Natural killer cell treated with Interleukin-12 subunit alpha and Interleukin-12 subunit beta and Interleukin-15 and Interleukin-18, amount 100 ng/mL, for 72 hours (primary cell): ENCODE results near the gene UNC5CL. TPM values are rescaled to one million over a fixed set of nuclear protein-coding genes. Genes with fewer than 3 reads are reported as not detected.

Experiments used
- ATAC-seq, 2 donors: fragments of 150-1000 bp; cut with Tn5 transposase in 1 of 2; sonication (Bioruptor Pico), chemical (Tn5 transposase) in 1 of 2; 2 replicates each; pipeline ENCODE4 v1.10.0; 2021
- DNase-seq: peaks from one replicate; pipeline ENCODE4 v3.0.0; 2022; ENCODE audit warnings: low spot score
- H3K27ac Mint-ChIP-seq, 2 donors: 1 replicate in 1 of 2; 2 replicates in 1 of 2; pipeline ENCODE4 v1.8.0; 2022; ENCODE audit warnings: mixed read lengths in 2 of 2, mild to moderate bottlenecking in 1 of 2, moderate library complexity in 1 of 2
- H3K27me3 Mint-ChIP-seq, 2 donors: 1 replicate in 1 of 2; 2 replicates in 1 of 2; pipeline ENCODE4 v1.8.0; 2022; ENCODE audit warnings: mixed read lengths in 2 of 2
- H3K36me3 Mint-ChIP-seq: one replicate; pipeline ENCODE4 v1.8.0; 2022; ENCODE audit warnings: mixed read lengths
- H3K4me1 Mint-ChIP-seq, 2 donors: 1 replicate in 1 of 2; 2 replicates in 1 of 2; pipeline ENCODE4 v1.8.0; 2022; ENCODE audit warnings: low read depth in 2 of 2, mixed read lengths in 2 of 2, mild to moderate bottlenecking in 1 of 2
- H3K4me3 Mint-ChIP-seq: one replicate; pipeline ENCODE4 v1.8.0; 2022; ENCODE audit warnings: mixed read lengths
- H3K9me3 Mint-ChIP-seq: 2 replicates; pipeline ENCODE4 v1.8.0; 2022; ENCODE audit warnings: mixed read lengths
- total RNA-seq, 2 donors: library from RNA; stranded (reverse); gene quantifications; one replicate each; pipeline ENCODE4 v1.2.3, GENCODE V29; 2022

The UNC5CL gene
- total RNA-seq, 2 donors from 2014 or later, result 2.4 to 5.0 TPM

DNA sequence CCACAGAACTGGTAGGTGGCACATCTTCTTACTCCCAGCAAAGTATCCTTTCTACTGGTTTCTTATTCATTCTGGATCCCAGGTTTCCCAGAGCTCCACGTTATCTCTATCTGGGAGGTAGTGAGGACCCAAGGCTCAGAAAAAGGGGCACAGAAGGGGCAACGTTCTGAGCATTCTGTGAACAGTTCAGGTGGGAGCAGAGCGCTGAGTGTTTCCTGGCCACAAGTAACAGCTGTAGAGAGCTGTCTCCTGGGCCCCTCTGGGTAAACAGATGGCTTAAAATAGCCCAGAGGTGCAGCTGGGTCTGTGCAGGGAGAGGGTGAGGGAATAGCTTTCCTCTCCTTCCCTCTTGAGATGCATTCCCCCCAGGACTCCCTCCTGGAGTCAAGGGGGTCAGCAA lies 16.1 kb upstream of the UNC5CL start:
- no peak for DNase-seq
- Mint-ChIP-seq H3K4me1 (peaks cover 22 to 25% of the 10 kb centered on the region in 2 donors), H3K36me3 (peaks cover 9% of the 10 kb centered on the region), H3K9me3 (no peaks in the 10 kb centered on the region), H3K27ac (no peak overlapping the region), H3K27me3 (no peaks in the 10 kb centered on the region), H3K4me3 (no peak overlapping the region)
- no peak for ATAC-seq

DNA sequence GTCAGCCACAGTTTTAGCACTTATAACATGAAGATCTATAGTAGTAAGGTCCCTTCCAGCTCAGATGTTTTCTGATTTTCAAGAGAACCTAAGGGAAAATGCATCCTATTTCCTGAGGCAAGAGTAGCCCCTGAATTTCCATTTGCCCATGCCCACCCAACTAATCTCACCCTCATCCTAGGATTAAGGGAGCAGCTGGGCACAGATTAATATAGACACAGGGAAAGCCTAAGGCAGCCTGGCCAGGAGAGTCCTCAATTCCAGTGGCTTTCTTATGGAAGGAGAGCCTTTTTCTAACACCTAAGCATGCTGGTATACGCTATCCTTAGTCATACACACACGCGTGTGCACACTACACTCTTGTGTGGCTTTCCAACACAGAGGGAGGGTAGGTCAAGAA lies 15.5 kb upstream of the UNC5CL start:
- Mint-ChIP-seq H3K4me1 (peaks cover 20 to 25% of the 10 kb centered on the region in 2 donors), H3K27ac (no peak overlapping the region), H3K36me3 (peaks cover 6% of the 10 kb centered on the region), H3K27me3 (no peaks in the 10 kb centered on the region), H3K4me3 (no peak overlapping the region), H3K9me3 (no peaks in the 10 kb centered on the region)
- ATAC-seq (no peak), DNase-seq (no peak)

DNA sequence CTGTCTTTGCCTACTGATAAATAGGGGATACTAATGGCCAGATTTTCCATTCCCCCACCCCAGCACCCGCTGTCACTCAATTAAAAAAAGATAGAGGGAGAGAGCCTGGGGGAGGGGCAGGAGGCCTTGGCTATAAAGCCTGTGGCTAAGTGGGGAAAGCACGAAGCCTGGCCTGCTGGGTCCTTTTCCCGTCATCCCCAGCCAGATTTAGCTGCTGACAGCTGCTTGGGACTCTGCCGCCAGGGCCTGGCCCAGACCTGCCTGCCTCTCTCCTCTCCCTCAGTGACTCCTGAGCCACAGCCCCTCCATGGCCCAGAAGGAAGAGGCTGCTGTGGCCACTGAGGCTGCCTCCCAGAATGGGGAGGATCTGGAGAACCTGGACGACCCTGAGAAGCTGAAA lies 14.0 kb upstream of the UNC5CL start, which contains the start of gene APOBEC2:
TSS of gene APOBEC2 (plus strand) at position 162 of the 400 bp plus-strand sequence. CDS start at position 308, 146 bp downstream.
- Mint-ChIP-seq H3K9me3 (no peaks in the 10 kb centered on the region), H3K27ac (peak within 1 kb of the TSS; percentile 32 to 74), H3K27me3 (no peaks in the 10 kb centered on the region), H3K4me3 (peak within 1 kb of the TSS; percentile 16), H3K36me3 (peaks cover 6% of the 10 kb centered on the region), H3K4me1 (peaks cover 14 to 18% of the 10 kb centered on the region in 2 donors)
- ATAC-seq, result no peak
- DNase-seq, result no peak

DNA sequence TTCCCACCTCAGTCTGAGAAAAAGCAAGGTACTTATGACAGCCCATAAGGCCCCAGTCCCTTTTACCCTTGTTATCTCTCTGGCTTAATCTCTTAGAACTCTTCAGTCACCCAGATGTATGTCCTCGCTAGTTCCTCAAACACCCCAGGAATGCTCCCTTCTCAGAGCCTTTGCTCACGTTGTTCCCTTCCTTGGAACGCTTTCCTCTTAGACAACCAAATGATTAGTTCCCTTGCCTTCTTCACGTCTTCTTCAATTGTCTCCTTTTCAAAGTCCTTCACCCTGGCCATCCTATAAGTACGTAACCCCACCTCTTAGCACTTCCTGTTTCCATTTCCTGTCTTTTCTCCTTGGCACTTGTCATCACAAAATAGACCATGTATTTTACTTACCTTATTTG lies 12.9 kb upstream of the UNC5CL start:
- H3K4me1 Mint-ChIP-seq, result peaks cover 11 to 13% of the 10 kb centered on the region in 2 donors
- no peak for ATAC-seq
- peaks cover 6% of the 10 kb centered on the region for H3K36me3 Mint-ChIP-seq
- peak overlapping the region; percentile 32 to 74 for H3K27ac Mint-ChIP-seq
- DNase-seq, result no peak
- no peaks in the 10 kb centered on the region for H3K9me3 Mint-ChIP-seq
- peak overlapping the region; percentile 16 for H3K4me3 Mint-ChIP-seq
- no peaks in the 10 kb centered on the region for H3K27me3 Mint-ChIP-seq

DNA sequence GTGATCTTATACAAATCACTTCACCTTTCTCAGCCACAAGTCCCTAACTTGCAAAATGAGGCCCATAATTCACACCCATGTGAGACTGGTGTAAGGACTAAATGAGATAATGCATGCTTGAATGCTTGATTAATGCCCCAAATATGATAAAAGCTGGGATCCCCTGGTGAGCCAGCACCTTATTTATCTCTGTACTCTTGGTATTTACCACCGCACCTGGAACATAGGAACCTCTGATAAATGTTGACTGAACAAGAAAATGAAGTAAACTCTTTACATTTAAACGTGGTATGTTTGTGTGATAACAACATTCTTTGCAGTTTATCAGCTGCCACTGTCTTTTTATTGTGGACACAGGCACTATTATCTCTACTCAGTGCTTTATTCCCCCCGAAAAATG lies 11.5 kb upstream of the UNC5CL start:
- H3K27ac Mint-ChIP-seq, result no peak overlapping the region
- no peaks in the 10 kb centered on the region for H3K27me3 Mint-ChIP-seq
- no peak for DNase-seq
- ATAC-seq, result no peak
- H3K4me1 Mint-ChIP-seq, result peaks cover 11 to 13% of the 10 kb centered on the region in 2 donors
- peaks cover 6% of the 10 kb centered on the region for H3K36me3 Mint-ChIP-seq
- no peak overlapping the region for H3K4me3 Mint-ChIP-seq
- no peaks in the 10 kb centered on the region for H3K9me3 Mint-ChIP-seq

DNA sequence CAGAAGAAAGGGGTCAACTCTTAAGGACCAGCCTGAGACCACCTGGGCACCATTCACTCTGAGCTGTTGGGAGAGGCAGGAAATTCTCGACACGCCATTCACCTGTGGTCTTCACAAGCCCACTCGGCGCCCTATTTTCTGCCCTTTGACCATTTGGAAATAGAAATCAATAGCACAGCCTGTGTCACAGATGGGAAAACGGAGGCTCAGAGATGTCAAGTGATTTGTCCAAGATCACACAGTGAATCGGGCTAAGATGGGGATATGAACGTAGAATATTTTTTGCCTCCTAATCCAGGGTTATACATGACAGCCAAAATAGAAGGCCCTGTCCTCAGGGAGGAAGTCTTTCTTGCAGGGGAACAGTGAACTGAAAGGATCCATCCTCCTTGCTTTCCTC lies 10.9 kb upstream of the UNC5CL start:
- no peak for DNase-seq
- peaks cover 6% of the 10 kb centered on the region for H3K36me3 Mint-ChIP-seq

DNA sequence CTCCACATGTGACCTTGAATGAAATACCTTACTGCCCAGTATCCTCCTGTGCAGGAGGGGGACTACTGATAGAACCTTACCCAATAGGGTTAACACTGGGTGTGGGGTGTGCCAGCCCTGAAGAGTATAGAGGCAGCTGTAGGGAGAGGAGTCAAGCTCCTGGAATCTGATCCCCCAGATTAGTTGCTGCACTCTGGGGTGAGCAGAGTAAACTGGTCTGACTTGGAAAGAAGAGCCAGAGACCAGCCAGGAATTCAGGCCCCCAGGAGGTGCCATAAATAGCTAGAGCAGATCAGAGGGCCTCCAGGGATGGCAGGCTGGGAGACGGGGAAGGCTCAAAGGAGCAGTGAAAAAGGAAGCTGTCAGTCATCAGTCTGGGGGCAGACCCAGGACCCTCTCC lies 10.5 kb upstream of the UNC5CL start:
- DNase-seq, result no peak
- Mint-ChIP-seq H3K36me3 (peaks cover 6% of the 10 kb centered on the region), H3K4me1 (peaks cover 11 to 13% of the 10 kb centered on the region in 2 donors), H3K4me3 (no peak overlapping the region), H3K9me3 (no peaks in the 10 kb centered on the region), H3K27ac (peak overlapping the region in 1 of 2 donors; percentile 36), H3K27me3 (no peaks in the 10 kb centered on the region)
- ATAC-seq, result no peak

More for the DNA sequence above, 10.9 kb upstream of the UNC5CL start:
- no peak overlapping the region for H3K4me3 Mint-ChIP-seq
- H3K27ac Mint-ChIP-seq, result peak overlapping the region in 1 of 2 donors; percentile 36
- ATAC-seq, result no peak
- no peaks in the 10 kb centered on the region for H3K9me3 Mint-ChIP-seq
- peaks cover 11 to 13% of the 10 kb centered on the region in 2 donors for H3K4me1 Mint-ChIP-seq
- no peaks in the 10 kb centered on the region for H3K27me3 Mint-ChIP-seq

DNA sequence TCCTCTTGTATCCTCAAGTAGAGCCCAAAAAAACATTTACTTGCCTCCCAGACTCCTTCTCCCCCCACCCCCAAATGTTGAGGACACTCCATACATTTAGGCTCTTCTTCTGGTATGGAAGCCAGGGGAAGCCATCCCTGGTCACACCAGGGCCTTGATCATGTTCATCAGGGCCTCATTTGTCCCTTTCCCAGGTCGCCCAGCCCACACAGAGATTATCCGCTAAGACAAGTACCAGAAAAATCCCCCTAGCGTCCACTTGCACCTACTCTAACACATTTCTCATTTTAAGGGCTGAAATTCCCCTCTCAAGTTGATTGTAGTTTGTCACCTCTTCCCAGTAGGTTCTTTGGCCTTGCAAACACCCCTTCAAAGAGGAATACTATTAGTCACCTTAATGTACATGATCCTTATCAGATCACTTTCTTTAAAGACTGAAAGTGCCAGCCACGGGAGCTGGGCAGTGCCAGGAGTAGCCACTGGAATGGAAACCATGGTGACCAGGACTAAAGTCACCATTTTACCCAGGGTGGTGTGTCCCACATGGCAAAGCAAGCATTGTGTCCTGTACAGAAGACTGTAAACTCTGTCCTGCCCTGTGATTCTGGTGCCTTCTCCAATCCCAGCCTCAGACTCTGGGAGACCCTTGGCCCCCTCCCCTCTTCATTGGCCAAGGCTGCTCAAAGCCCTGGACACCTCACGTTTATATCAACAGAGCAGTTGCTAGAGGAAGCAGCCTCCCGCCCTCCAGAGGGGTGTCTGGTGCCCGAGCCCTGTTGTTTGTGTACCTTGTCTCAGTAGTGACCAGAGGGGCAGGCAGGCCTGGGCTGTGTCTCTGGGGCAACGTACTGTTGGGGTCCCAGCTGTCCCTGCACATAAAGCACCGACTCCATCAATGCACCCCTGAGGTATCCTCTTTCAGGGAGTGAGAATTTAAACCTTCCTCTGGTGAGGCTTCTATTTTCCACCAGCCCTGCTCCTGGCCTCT lies 9.0 kb upstream of the UNC5CL start:
- Mint-ChIP-seq H3K27ac (no peak overlapping the region), H3K4me3 (no peak overlapping the region), H3K4me1 (peaks cover 11 to 13% of the 10 kb centered on the region in 2 donors), H3K9me3 (no peaks in the 10 kb centered on the region), H3K36me3 (peaks cover 6% of the 10 kb centered on the region), H3K27me3 (no peaks in the 10 kb centered on the region)
- DNase-seq (no peak), ATAC-seq (no peak)

DNA sequence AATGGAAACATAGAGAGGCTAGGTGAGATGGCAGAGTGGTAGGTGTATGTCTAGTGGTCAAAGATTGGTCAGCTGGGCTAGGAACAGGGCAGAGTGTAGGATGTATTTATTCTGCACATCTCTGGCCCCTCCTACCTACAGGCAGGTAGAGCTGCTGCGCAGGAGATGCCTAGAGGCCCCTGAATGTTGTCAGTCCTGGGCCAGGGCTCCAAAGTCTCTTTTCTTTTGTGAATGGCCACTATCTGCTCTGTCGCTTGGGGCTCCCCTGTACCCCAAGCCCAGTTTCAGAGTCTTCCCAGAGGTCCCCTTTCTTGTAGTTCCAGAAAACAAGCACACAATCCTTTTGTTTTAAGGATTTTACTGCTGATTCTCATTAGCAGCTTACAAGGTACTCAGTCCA lies 8.3 kb upstream of the UNC5CL start:
- Mint-ChIP-seq H3K9me3 (no peaks in the 10 kb centered on the region), H3K4me1 (peaks cover 6 to 8% of the 10 kb centered on the region in 2 donors), H3K4me3 (no peak overlapping the region), H3K27ac (no peak overlapping the region), H3K36me3 (peaks cover 6% of the 10 kb centered on the region), H3K27me3 (no peaks in the 10 kb centered on the region)
- DNase-seq (no peak), ATAC-seq (no peak)

DNA sequence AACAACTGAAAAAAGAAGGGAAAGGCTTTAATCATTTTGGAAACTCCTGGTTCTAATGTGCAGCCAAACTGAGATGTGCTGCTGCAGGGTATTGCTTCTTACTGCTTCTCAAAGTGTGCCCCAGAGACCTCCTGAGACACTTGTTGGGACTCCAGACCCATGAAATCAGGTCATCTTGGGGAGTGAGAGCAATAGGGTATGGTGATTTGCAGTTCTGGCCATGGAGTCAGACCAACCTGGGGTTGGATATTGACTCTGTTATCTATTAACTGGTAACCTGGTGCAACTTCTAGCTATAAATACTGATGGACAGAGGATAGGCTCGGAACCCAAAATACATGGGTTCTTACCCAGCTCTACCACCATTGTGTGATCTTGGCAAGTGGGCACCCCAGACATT lies 7.1 kb upstream of the UNC5CL start:
- Mint-ChIP-seq H3K4me1 (no peaks in the 10 kb centered on the region), H3K27ac (no peak overlapping the region), H3K9me3 (no peaks in the 10 kb centered on the region), H3K27me3 (no peaks in the 10 kb centered on the region), H3K36me3 (no peaks in the 10 kb centered on the region), H3K4me3 (no peak overlapping the region)
- ATAC-seq (no peak), DNase-seq (no peak)

DNA sequence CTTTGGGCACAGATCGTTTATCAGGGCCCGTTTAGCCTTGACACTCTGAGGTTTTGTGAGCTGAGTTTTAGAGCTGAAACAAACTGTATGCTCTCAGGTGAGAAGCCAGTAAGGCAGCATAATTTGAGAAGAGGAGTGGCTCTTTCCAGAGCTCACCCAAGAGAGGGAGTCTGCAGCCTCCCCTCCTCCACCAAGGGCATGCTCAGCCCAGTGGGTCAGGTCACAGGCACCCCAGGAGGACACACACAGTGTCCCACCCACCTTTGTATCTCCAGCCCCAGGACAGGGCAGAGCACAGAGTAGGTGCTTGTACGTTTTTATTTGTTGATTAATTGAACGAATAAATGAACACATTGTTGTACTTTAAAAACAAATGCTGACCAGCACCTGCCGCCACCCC lies 6.6 kb upstream of the UNC5CL start:
- Mint-ChIP-seq H3K27ac (no peak overlapping the region), H3K36me3 (no peaks in the 10 kb centered on the region), H3K9me3 (no peaks in the 10 kb centered on the region), H3K4me1 (no peaks in the 10 kb centered on the region), H3K4me3 (no peak overlapping the region), H3K27me3 (no peaks in the 10 kb centered on the region)
- DNase-seq (no peak), ATAC-seq (peak in 1 of 2 donors; percentile 3)

DNA sequence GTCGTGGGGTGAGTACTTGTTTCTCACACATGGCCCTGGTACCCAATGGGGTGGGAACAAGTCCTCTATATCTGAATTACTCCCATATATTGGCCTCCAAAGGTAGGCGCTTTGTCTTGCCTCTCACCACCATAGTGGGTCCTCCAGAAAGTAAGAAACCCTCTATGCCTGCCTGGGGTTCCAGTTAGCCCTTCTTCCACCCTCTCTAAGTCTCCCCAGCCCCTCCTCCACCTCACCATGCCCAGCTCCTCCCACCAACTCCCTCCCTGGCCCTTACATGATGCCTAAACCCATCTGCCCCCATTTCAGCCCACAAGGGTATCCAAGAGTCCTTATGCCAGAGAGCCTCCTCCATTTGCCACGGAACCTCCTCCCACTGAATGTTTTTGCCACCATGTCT lies 4.1 kb upstream of the UNC5CL start:
- Mint-ChIP-seq H3K36me3 (no peaks in the 10 kb centered on the region), H3K27me3 (no peaks in the 10 kb centered on the region), H3K4me3 (no peak overlapping the region), H3K4me1 (peaks cover 0 to 4% of the 10 kb centered on the region in 2 donors), H3K9me3 (no peaks in the 10 kb centered on the region), H3K27ac (no peak overlapping the region)
- no peak for DNase-seq
- ATAC-seq, result no peak

DNA sequence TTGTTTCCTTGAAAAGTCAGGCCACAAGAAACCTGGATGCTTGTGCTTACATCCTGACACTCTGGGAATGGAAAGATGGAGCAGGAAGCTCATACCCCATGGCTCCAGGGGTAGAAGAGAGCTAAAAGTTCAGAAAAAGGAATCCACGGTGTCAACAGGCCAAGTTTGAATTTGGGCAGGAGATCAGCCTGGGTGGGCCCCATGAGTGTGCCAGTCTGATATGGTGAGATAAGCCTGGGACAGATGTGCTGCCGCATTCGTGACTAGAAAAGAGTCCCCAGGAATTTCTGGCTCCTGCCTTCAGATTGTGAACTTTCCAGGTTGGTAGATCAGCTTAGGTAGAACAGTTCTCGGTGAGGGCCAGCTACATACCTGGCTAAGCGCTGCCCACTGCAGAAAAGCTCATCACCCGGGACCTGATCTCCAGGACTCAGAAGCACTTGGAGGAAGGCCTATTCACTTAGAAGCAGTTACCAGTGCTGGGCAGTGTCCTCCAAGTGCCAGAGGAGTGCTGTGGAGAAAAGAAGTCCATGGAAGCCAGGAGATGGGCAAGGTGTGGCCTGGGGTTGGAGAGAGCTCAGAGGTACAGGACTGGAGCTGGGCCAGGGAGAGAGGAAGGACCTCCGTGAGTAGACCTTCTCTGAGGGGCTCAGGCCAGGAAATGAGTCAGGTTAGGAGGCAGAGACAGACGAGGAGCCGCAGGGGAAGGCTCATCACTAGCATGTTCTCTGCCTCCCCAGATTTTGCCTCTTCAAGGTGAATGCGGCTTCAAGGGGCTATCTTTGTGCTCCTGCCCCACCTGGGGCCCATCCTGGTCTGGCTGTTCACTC lies 3.4 kb upstream of the UNC5CL start, which contains the start of gene TSPO2:
TSS of gene TSPO2 (plus strand) at position 242 of the 830 bp plus-strand sequence. CDS start at position 761, 519 bp downstream.
- DNase-seq (no peak), ATAC-seq (no peak)
- no peak within 1 kb of the TSS for H3K4me3 Mint-ChIP-seq
- no peaks in the 10 kb centered on the region for H3K36me3 Mint-ChIP-seq
- H3K4me1 Mint-ChIP-seq, result peaks cover 0 to 4% of the 10 kb centered on the region in 2 donors
- no peaks in the 10 kb centered on the region for H3K9me3 Mint-ChIP-seq
- H3K27ac Mint-ChIP-seq, result no peak within 1 kb of the TSS
- H3K27me3 Mint-ChIP-seq, result no peaks in the 10 kb centered on the region
